Measurements from ENCODE around the gene MS4A13. TPM values are rescaled to one million over a fixed set of nuclear protein-coding genes. Genes with fewer than 3 reads are reported as not detected.
"Not testable (repeated sequence)": the region's sequence is repeated elsewhere in the genome, so short reads cannot be mapped to it uniquely, and the experiment has no call there.

The MS4A13 gene
- total RNA-seq, 2 experiments from 2014 or later, result not detected

DNA sequence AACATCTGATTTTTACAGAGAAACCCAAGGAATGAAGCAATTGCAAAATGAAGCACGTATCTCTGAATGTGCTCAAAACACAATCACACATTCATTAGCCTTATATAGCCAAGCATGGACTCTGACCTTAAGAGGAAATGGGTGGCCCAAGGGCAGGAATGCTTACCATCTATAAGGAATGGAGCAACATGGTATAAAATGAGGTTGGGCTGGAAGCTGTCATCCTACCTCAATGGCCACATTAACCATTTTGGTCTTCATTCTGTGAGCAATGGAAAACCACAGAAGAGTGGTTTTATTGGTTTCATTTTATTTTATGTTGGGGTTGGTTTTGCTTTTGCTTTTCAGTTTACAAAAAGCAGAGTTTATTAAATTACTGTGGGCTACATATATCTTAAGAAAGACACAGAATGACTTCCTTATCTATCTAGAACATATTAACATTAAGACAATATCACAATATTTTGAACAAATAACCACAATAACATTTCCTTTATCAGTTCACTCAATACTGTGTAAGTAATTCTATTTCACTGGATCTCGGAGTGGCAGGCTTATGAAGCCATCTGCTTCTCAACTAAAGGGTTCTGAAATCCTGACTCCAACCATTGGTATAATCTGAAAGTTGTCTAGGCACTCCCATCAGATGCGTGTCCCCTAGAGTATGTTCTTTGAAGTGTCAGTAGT lies 10.8 kb upstream of the MS4A13 start:
- Mint-ChIP-seq H3K27ac (no peak overlapping the region), H3K4me1 (ENCODE audit: low read depth) (peaks cover 14% of the 10 kb centered on the region)

DNA sequence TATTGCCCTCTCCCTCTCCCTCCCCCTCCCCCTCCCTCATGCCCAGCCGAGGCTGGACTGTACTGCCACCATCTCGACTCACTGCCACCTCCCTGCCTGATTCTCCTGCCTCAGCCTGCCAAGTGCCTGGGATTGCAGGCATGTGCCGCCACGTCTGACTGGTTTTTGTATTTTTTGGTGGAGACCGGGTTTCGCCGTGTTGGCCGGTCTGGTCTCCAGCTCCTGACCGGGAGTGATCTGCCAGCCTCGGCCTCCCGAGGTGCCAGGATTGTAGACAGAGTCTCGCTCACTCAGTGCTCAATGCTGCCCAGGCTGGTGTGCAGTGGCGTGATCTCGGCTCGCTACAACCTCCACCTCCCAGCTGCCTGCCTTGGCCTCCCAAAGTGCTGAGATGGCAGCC lies 5.6 kb upstream of the MS4A13 start:
- H3K9me3 Mint-ChIP-seq (ENCODE audit: insufficient read depth); H3K4me3 Mint-ChIP-seq; POLR2A ChIA-PET; H3K27ac Mint-ChIP-seq; H3K36me3 Mint-ChIP-seq (ENCODE audit: low read depth); CTCF ChIA-PET; ATAC-seq; H3K4me1 Mint-ChIP-seq (ENCODE audit: low read depth); DNase-seq: not testable (repeated sequence)
- H3K27me3 Mint-ChIP-seq (ENCODE audit: low read depth), result peaks cover 41% of the 10 kb centered on the region

More for the DNA sequence above, 10.8 kb upstream of the MS4A13 start:
- Mint-ChIP-seq H3K36me3 (ENCODE audit: low read depth) (no peaks in the 10 kb centered on the region), H3K4me3 (no peak overlapping the region), H3K27me3 (ENCODE audit: low read depth) (peaks cover 55% of the 10 kb centered on the region), H3K9me3 (ENCODE audit: insufficient read depth) (no peaks in the 10 kb centered on the region)
- ATAC-seq, result peak; percentile 68
- POLR2A ChIA-PET, result no interaction called here
- peak; percentile 44 for DNase-seq
- CTCF ChIA-PET, result interaction anchor here (1.3 kb wide), 1 partner anchor 258 kb away, joined by 3 read pairs; no protein-coding TSS in a partner anchor

GRCh38 chr11:60510209-60510608 lies 5.0 kb upstream of the MS4A13 start:
- H3K27ac Mint-ChIP-seq; H3K9me3 Mint-ChIP-seq (ENCODE audit: insufficient read depth); DNase-seq; CTCF ChIA-PET; H3K4me3 Mint-ChIP-seq; H3K36me3 Mint-ChIP-seq (ENCODE audit: low read depth); ATAC-seq; POLR2A ChIA-PET; H3K4me1 Mint-ChIP-seq (ENCODE audit: low read depth): not testable (repeated sequence)
- peaks cover 36% of the 10 kb centered on the region for H3K27me3 Mint-ChIP-seq (ENCODE audit: low read depth)

- Mint-ChIP-seq H3K36me3 (ENCODE audit: low read depth) (no peaks in the 10 kb centered on the region), H3K27me3 (ENCODE audit: low read depth) (peaks cover 27% of the 10 kb centered on the region), H3K4me1 (ENCODE audit: low read depth) (no peaks in the 10 kb centered on the region), H3K27ac (no peak overlapping the region), H3K4me3 (no peak overlapping the region), H3K9me3 (ENCODE audit: insufficient read depth) (no peaks in the 10 kb centered on the region)
- CTCF ChIA-PET, result no interaction called here
- DNase-seq, result no peak
- ATAC-seq, result no peak
- POLR2A ChIA-PET, result no interaction called here
These were observed 3.8 kb upstream of the MS4A13 start for GRCh38 chr11:60511393-60511792.

DNA sequence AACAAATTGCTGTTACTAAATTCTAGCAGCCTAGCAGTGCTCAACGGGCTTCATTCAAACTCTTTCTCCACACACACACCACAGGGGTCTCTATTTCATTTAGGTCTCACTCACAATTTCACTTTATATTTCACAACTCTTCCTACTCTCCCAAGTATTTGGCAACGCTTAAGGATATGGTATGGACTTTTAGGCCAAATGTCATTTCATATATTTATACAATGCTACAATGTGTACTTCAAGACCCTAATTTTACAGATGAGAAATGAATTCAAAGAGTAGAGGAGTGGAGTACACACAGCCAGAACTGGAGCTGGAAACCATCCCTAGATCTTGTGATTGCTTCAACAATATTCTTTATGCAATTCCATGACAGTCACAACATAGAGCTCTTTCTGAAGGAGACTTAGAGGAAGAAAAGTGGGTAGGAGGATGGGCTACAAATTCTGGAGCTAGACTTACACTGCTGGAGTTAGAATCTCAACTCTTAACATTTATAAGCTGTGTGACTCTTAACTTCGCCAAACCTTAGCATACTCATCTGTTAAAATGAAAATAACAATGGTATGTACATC lies 2.5 kb upstream of the MS4A13 start:
- no peak overlapping the region for H3K4me3 Mint-ChIP-seq
- no peaks in the 10 kb centered on the region for H3K9me3 Mint-ChIP-seq (ENCODE audit: insufficient read depth)
- no peak overlapping the region for H3K27ac Mint-ChIP-seq
- POLR2A ChIA-PET, result no interaction called here
- H3K4me1 Mint-ChIP-seq (ENCODE audit: low read depth), result no peaks in the 10 kb centered on the region
- H3K27me3 Mint-ChIP-seq (ENCODE audit: low read depth), result peaks cover 16% of the 10 kb centered on the region
- no peaks in the 10 kb centered on the region for H3K36me3 Mint-ChIP-seq (ENCODE audit: low read depth)
- no peak for ATAC-seq
- CTCF ChIA-PET, result no interaction called here
- DNase-seq, result no peak

GRCh38 chr11:60513496-60514460 lies 1.4 kb upstream of the MS4A13 start:
- H3K4me3 Mint-ChIP-seq, result no peak overlapping the region
- no peaks in the 10 kb centered on the region for H3K36me3 Mint-ChIP-seq (ENCODE audit: low read depth)
- DNase-seq (no peak), ATAC-seq (no peak)
- H3K9me3 Mint-ChIP-seq (ENCODE audit: insufficient read depth), result no peaks in the 10 kb centered on the region
- H3K27me3 Mint-ChIP-seq (ENCODE audit: low read depth), result peaks cover 14% of the 10 kb centered on the region
- ChIA-PET CTCF (no interaction called here), POLR2A (no interaction called here)
- no peaks in the 10 kb centered on the region for H3K4me1 Mint-ChIP-seq (ENCODE audit: low read depth)
- H3K27ac Mint-ChIP-seq, result no peak overlapping the region

- no peak for DNase-seq
- peaks cover 7% of the 10 kb centered on the region for H3K27me3 Mint-ChIP-seq (ENCODE audit: low read depth)
- no peak for ATAC-seq
- no peak overlapping the region for H3K27ac Mint-ChIP-seq
- POLR2A ChIA-PET, result no interaction called here
- H3K4me3 Mint-ChIP-seq, result no peak overlapping the region
- no peaks in the 10 kb centered on the region for H3K9me3 Mint-ChIP-seq (ENCODE audit: insufficient read depth)
- H3K36me3 Mint-ChIP-seq (ENCODE audit: low read depth), result no peaks in the 10 kb centered on the region
- no peaks in the 10 kb centered on the region for H3K4me1 Mint-ChIP-seq (ENCODE audit: low read depth)
- CTCF ChIA-PET, result no interaction called here
These were observed 13.3 kb downstream of the MS4A13 start for GRCh38 chr11:60528465-60528864.

DNA sequence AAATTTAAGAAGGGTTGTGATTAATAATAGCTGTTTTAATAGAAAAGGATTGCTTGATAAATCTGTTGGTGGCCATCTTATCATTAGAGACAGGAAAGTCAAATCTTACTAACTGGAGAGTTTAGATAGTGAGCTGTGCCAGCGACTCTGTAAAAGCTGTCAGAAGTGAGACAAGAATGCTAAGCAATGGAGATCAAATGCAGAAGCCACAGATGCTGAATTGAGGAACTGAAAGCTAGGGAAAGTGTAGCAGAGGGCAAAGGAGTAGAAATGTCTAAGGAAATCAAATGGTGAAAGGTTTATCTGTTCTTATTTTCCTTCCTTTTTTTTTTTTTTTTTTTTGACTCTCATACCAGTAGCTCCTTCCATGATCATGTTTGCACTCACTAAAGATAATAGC lies 13.7 kb downstream of the MS4A13 start:
- ATAC-seq, result no peak
- POLR2A ChIA-PET, result no interaction called here
- CTCF ChIA-PET, result no interaction called here
- H3K4me3 Mint-ChIP-seq, result no peak overlapping the region
- H3K36me3 Mint-ChIP-seq (ENCODE audit: low read depth), result no peaks in the 10 kb centered on the region
- peaks cover 7% of the 10 kb centered on the region for H3K27me3 Mint-ChIP-seq (ENCODE audit: low read depth)
- no peak overlapping the region for H3K27ac Mint-ChIP-seq
- H3K4me1 Mint-ChIP-seq (ENCODE audit: low read depth), result no peaks in the 10 kb centered on the region
- H3K9me3 Mint-ChIP-seq (ENCODE audit: insufficient read depth), result no peaks in the 10 kb centered on the region
- no peak for DNase-seq

- Mint-ChIP-seq H3K9me3 (ENCODE audit: insufficient read depth) (no peaks in the 10 kb centered on the region), H3K27ac (no peak overlapping the region), H3K27me3 (ENCODE audit: low read depth) (peaks cover 7% of the 10 kb centered on the region), H3K36me3 (ENCODE audit: low read depth) (no peaks in the 10 kb centered on the region), H3K4me1 (ENCODE audit: low read depth) (no peaks in the 10 kb centered on the region), H3K4me3 (no peak overlapping the region)
- CTCF ChIA-PET, result no interaction called here
- no peak for DNase-seq
- no peak for ATAC-seq
- POLR2A ChIA-PET, result no interaction called here
These were observed 15.4 kb downstream of the MS4A13 start for GRCh38 chr11:60530454-60531100.

DNA sequence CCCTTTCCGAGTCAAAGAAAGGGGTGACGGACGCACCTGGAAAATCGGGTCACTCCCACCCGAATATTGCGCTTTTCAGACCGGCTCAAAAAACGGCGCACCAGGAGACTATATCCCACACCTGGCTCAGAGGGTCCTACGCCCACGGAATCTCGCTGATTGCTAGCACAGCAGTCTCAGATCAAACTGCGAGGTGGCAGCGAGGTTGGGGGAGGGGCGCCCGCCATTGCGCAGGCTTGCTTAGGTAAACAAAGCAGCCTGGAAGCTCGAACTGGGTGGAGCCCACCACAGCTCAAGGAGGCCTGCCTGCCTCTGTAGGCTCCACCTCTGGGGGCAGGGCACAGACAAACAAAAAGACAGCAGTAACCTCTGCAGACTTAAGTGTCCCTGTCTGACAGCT lies 17.2 kb downstream of the MS4A13 start:
- H3K9me3 Mint-ChIP-seq (ENCODE audit: insufficient read depth); ATAC-seq; DNase-seq; POLR2A ChIA-PET; CTCF ChIA-PET; H3K4me1 Mint-ChIP-seq (ENCODE audit: low read depth); H3K27ac Mint-ChIP-seq; H3K4me3 Mint-ChIP-seq; H3K36me3 Mint-ChIP-seq (ENCODE audit: low read depth); H3K27me3 Mint-ChIP-seq (ENCODE audit: low read depth): not testable (repeated sequence)

DNA sequence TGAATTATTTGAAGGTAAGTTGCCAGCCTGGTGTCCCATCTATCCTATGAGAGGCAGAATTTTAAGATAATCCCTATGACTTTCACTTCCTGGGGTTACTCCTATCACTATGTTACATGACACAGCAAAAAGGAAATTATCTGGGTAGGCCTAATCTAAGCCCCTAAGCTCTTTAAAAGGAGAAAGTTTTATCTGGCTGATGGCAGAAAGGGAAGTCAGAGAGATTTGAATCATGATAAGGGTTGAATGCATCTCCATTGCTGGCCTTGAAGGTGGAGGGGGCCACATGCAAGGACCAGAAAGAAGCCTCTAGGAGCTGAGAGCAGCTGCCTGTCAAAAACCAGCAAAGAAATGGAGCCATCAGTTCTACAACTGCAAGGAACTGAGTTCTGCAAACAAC lies 23.4 kb downstream of the MS4A13 start:
- H3K36me3 Mint-ChIP-seq (ENCODE audit: low read depth); H3K4me3 Mint-ChIP-seq; POLR2A ChIA-PET; H3K27me3 Mint-ChIP-seq (ENCODE audit: low read depth); H3K27ac Mint-ChIP-seq; H3K9me3 Mint-ChIP-seq (ENCODE audit: insufficient read depth); DNase-seq; ATAC-seq; H3K4me1 Mint-ChIP-seq (ENCODE audit: low read depth); CTCF ChIA-PET: not testable (repeated sequence)

DNA sequence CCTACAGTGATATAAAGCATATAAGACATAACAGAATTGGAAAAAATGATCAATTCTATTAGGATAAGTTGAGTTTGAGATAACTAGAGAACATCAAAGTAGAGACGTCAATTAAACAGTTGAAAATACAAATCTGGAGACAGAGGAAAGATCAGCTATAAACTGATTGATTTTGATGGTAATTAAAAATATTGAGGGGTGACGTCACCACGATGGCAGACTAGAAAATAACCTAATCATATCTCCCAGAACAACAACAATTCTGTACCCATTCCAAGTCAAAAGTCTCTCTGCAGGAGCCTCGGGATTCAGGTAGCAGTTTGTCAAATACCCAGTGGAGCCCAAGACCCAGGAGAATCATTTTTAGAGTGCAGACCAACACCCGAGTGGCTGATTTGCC lies 28.9 kb downstream of the MS4A13 start:
- POLR2A ChIA-PET, result no interaction called here
- Mint-ChIP-seq H3K36me3 (ENCODE audit: low read depth) (no peaks in the 10 kb centered on the region), H3K27me3 (ENCODE audit: low read depth) (no peaks in the 10 kb centered on the region), H3K4me1 (ENCODE audit: low read depth) (no peaks in the 10 kb centered on the region), H3K9me3 (ENCODE audit: insufficient read depth) (no peaks in the 10 kb centered on the region), H3K27ac (no peak overlapping the region), H3K4me3 (no peak overlapping the region)
- ATAC-seq (no peak), DNase-seq (no peak)
- CTCF ChIA-PET, result no interaction called here

Data from activated CD8-positive, alpha-beta T cell treated with anti-CD3 and anti-CD28 coated beads, Interleukin-2, amount 10 ng/mL, durations not matched to agents 7 days and 5 days (primary cell).